ENCODE data around the gene PPT2.

PPT2 gene

GRCh38 chr6:32198866-32199265 lies 44.9 kb downstream of the PPT2 start:
- TF ChIP-seq CTCF (conservative IDR thresholded peaks at IDR 0.05; ENCODE audit: control insufficient read depth, insufficient read depth, low read depth, low read length): no peak
- H3K4me3 ChIP-seq (ENCODE audit: control insufficient read depth, low read depth, low read length): no peak overlapping the region
- DNase-seq (ENCODE audit: low read depth): no peak

- TF ChIP-seq CTCF (conservative IDR thresholded peaks at IDR 0.05; ENCODE audit: control insufficient read depth, insufficient read depth, low read depth, low read length): no peak
- DNase-seq (ENCODE audit: low read depth): no peak
- no peak overlapping the region for H3K4me3 ChIP-seq (ENCODE audit: control insufficient read depth, low read depth, low read length)
These were observed 47.0 kb downstream of the PPT2 start for GRCh38 chr6:32200711-32201475.

GRCh38 chr6:32202186-32202585 lies 48.2 kb downstream of the PPT2 start:
- H3K4me3 ChIP-seq (ENCODE audit: control insufficient read depth, low read depth, low read length): no peak overlapping the region
- DNase-seq (ENCODE audit: low read depth): no peak
- TF ChIP-seq CTCF (conservative IDR thresholded peaks at IDR 0.05; ENCODE audit: control insufficient read depth, insufficient read depth, low read depth, low read length): no peak

- no peak for DNase-seq (ENCODE audit: low read depth)
- no peak for TF ChIP-seq CTCF (conservative IDR thresholded peaks at IDR 0.05; ENCODE audit: control insufficient read depth, insufficient read depth, low read depth, low read length)
- no peak overlapping the region for H3K4me3 ChIP-seq (ENCODE audit: control insufficient read depth, low read depth, low read length)
These were observed 49.7 kb downstream of the PPT2 start for GRCh38 chr6:32203426-32204267.

GRCh38 chr6:32204268-32204715 lies 50.4 kb downstream of the PPT2 start:
- TF ChIP-seq CTCF (conservative IDR thresholded peaks at IDR 0.05; ENCODE audit: control insufficient read depth, insufficient read depth, low read depth, low read length): no peak
- H3K4me3 ChIP-seq (ENCODE audit: control insufficient read depth, low read depth, low read length): no peak overlapping the region
- DNase-seq (ENCODE audit: low read depth): no peak

- no peak overlapping the region for H3K4me3 ChIP-seq (ENCODE audit: control insufficient read depth, low read depth, low read length)
- TF ChIP-seq CTCF (conservative IDR thresholded peaks at IDR 0.05; ENCODE audit: control insufficient read depth, insufficient read depth, low read depth, low read length): no peak
- DNase-seq (ENCODE audit: low read depth): no peak
These were observed 55.1 kb downstream of the PPT2 start for GRCh38 chr6:32208996-32209395.
